ENCODE data around the gene IL12B.
"Not testable (repeated sequence)": the region's sequence is repeated elsewhere in the genome, so short reads cannot be mapped to it uniquely, and the experiment has no call there.

Gene IL12B

DNA sequence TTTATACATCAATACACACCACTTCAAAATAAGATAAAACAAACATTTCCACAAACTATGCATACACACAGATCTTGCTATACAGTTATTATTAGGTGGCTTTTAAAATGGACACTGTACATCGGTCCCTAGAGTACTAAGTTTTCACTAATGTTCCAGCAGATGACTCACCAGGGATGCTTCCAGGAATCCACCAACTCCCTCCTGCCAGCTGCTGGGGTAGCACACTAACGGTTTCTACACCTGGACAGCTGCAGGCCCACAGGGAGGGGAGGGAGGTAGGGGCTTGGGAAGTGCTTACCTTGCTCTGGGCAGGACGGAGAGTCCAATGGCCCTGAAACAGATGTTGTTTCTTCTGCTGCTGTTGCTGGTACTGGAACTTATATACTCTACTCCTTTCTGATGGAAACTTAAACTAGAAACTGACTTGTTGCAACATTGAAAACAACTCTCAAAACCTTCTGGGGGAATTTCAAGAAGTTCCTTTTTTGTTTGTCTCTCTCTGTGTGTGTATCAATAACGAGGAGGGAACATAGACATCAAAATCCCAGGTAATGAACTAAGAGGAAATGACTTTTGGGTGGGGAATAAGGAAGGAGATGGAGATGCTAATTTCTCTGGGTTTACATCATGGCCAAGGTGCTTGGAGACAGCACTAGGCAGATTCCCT, at the start of gene IL12B:
Gene IL12B (minus strand): TSS at position 357 of the 670 bp plus-strand sequence. CDS start 3,705 bp downstream, outside the sequence.
- no peak for ATAC-seq

DNA sequence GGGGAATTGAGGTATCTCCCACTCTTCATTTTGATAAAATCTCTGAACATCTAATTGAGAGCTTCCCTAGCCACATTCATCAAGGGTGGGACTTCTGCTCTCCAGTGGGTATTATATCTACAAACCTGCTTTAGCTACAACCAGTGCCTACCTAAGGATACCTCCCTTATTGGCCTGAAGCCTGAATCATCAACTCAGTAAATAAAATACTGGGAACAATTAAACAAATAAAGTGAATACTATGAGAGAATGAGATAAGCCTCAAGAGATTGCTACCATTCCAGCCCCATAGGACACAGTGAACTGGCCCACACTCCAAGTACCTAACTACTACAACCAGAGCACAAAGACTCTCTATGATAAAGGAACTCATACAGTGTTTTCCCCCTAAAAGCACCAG, 47.4 kb upstream of the IL12B start:
- no peak for ATAC-seq

DNA sequence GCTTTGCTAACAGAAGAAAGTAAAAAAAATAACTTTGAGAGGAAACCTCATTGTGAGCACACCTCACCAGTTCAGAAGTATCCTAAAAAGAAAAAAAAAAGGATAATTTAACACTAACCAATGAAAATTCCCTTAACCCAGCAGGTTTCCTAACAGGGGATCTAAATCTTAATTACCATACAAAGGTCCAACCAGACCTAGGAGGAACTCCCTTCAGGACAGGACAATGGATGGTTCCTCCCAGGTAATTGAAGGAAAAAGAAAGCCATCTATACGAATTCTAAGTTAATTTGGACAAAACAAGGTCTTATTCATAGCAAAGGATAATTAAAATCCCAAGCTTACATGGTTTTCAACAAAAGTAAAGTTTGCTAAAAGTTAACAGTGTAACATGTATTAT, 37.6 kb upstream of the IL12B start:
- not testable (repeated sequence) for ATAC-seq

DNA sequence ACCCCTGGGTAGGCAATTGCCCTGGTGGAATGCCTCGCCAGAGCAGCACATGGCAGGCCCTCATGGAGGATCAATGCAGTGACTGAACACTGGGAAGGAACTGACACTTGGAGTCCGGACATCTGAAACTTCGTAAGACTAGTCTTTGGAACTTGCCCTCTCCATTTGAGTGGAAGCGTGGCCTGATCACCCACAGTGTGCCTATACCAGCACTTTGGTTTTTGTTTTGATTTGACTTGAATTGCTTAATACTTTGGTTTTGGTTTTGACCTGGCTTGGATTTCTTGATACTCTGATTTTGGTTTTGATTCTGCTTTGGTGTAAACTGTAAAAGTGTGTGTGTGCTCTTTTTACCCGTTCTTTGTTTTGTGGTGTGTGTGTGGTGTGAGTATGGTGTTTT, 36.5 kb upstream of the IL12B start:
- not testable (repeated sequence) for ATAC-seq

DNA sequence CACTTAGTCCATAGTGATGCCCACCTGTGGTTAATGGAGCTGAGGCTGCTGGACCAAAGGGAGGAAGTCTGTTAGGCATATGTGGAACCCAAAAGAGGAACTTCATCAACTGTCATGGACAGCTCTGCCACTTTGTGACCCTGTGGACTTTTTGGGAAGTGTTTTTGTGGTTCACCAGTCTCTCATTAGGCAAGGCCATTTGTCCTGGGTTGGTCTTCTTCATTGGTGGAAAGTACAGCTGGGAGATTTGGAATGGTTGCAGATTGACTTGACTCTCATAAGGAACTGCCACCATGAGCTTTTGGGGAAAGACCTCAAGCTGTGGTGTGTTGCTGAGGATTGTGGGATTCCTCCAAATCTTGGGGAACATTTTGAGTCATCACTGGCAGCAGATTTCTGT, 31.9 kb upstream of the IL12B start:
- no peak for ATAC-seq

DNA sequence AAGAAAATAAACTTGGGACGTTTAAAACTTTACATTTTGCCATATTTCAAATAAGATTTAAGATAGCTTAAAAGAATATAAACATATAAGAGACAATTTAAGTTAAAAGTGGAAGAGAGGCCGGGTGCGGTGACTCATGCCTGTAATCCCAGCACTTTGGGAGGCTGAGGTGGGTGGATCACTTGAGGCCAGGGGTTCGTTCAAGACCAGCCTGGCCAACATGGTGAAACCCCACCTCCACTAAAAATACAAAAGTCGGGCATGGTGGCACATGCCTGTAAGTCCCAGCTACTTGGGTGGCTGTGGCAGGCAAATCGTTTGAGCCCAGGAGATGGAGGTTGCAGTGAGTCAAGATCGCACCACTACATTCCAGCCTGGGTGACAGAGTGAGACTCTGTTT, 29.6 kb upstream of the IL12B start:
- not testable (repeated sequence) for ATAC-seq

DNA sequence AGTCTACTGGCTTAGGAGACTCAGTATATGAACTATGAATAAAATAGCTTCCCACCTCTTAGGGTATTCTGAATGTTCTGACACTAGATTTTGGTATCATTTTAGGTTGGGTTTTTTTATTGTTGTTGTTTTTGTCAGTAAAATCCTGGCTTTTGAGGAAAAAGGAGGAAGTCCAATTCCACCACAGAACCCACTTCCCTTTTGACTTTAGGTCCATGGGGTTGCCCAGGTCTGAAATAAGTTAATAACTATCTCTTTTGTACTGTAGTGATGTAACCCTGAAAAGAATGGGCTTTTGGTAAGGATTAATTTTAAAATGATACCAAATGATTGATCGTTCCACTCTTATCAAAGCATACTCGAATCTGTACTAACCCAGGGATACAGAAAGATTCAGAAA, 29.1 kb upstream of the IL12B start:
- no peak for ATAC-seq

DNA sequence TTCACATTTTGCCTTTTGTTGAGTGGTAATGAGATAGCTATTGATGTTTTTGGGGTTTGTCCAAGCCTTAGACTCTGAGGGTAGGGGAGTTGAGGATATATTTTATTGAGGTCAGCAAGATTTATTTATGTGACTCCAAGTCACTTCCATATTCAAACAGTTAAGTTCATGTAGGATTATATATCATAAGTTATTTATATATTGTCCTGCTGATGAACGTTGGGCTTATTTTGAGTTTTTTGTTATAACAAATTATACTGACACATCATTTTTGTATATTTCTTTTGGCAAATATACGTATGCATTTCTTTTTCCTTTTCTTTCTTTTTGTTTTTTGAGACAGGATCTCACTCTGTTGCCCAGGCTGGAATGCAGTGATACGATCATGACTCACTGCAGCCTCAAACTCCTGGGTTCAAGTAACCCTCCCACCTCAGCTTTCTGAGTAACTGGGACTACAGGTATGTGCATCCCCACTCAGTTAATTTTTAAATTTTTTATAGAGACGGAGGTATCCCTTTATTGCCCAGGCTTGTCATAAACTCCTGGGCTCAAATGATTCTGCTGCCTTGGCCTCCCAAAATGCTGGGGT, 23.5 kb upstream of the IL12B start:
- ATAC-seq: no peak

DNA sequence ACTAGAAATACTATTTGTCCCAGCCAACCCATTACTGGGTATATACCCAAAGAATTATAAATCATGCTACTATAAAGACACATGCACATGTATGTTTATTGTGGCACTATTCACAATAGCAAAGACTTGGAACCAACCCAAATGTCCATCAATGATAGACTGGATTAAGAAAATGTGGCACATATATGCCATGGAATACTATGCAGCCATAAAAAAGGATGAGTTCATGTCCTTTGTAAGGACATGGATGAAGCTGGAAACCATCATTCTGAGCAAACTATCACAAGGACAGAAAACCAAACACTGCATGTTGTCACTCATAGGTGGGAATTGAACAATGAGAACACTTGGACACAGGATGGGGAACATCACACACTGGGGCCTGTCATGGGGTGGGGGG, 20.4 kb upstream of the IL12B start:
- not testable (repeated sequence) for ATAC-seq

DNA sequence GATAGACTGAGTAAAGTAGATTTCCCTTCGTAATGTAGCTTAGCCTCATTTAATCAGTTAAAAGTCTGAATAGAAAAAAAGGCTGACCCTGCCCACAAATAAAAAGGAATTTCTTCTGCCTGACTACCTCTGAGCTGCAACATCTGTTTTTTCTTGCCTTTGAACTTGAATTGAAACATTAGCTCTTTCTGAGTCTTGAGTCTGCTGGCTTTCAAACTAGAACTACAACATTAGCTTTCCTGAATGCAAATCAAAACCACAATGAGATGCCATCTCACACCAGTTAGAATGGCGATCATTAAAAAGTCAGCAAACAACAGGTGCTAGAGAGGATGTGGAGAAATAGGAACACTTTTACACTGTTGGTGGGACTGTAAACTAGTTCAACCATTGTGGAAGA, 19.9 kb upstream of the IL12B start:
- ATAC-seq: not testable (repeated sequence)

DNA sequence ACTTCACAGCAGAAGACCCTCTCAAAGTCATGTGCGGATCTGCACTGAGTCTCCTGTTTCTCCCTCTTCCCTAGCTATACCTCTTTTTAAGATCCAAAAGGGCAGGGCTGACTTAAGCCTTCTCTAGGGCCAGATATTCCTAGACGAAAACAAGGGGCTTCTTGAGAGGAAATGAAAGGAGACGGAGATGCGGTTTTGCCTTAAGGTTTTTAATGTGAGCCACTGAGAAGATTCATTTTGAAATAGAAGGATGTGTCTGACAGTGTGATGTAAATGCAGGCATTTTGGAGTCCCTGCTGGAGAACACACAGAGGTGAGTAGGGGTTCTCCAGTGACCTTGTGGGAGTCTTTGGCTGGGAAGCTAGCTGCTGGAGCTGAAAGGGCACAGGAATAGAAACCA, 15.6 kb upstream of the IL12B start:
- ATAC-seq: no peak

DNA sequence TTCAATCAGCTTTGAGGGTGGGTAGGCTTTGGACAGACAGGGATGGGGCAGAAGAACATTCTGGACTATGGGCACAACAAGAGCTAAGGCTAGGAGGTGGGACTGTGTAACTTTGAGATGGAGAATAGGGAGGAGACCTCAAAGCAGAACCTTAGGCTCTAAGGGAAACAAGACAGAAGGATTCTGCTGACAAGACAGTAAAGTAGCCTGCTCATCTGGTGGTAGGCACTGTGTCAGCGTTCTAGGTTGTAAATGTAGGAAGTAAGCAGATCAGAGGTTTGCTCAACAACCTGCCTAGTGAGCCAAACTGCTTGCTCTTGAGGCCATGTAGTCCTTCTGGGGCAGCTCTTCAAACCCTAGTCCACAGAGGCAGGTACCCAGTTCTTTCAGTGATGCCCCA, 15.0 kb upstream of the IL12B start:
- ATAC-seq: no peak

DNA sequence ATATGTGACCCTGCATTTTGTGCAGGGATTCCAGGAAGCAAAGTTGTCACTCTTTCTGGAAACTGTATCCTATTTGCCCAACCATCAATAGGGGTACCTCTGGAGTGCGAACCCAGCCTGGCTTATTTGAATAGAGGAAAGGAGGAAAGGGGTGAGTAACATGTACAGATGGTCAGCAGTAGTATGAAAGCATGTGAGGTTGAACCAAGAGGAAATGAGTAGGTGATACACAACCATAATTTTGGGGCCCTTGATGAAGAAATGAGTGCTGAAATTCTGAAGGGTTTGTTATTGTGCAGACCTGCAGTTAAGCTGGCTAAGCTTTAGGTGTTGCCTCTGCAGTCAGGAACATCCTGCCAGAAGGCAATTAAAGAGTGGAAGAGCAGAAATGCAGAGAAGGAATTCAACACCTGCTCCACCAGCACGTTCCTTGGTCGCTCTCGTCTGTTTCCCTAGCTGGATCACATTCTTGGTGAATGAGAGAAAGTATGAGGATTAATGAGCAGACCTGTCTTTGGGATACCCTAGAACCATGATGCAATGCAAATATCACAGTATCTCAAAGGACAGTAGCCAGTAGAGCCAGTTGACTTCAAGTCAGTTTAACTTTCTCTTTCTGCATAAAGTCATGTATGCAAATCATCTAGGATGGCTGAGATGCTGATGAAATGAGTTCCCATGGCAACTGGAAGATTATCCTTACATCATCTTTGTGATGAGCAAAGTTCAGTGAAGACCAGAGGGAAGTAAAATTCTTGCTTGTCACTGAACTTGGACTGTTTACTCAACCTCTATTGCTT, 13.2 kb upstream of the IL12B start:
- peak in 1 of 2 donors; percentile 16 for ATAC-seq

DNA sequence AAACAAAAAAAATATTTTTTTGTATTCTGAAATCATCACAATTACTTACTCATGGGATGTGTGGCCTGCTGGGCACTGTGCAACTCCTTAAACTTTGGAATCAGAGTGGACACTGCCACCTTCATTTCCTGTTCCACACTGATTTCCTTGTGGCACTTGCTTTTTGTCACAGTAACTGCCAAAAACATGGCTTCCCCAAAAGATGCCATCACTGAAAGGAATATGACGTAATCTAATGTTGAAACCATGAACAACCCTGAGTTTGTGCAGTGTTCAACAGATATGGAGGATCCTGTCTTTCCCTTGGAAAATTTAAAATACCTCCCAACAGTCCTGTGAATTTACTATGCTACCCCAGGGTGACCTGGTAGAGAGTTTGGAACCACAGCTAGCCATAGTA, 12.6 kb upstream of the IL12B start:
- no peak for ATAC-seq

DNA sequence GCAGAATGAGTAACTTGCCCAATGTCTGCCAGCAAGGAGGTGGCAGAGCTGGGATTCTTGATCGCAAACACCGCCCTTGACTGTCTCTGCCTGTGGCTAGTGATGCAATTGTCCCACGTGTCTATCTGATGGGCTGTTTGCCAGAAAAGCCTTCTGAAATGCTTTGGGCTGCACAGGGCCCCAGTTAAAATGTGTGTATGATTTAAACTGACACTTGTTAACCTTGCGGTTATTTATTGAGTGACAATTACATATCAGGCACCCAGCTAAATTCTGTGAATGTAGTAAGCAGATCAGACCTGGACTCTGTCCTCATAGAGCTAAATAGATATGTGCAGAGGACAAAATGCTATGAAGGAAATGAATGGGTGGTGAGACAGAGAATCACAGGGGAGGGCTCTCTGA, 11.6 kb upstream of the IL12B start:
- peak; percentile 32 to 51 for ATAC-seq

DNA sequence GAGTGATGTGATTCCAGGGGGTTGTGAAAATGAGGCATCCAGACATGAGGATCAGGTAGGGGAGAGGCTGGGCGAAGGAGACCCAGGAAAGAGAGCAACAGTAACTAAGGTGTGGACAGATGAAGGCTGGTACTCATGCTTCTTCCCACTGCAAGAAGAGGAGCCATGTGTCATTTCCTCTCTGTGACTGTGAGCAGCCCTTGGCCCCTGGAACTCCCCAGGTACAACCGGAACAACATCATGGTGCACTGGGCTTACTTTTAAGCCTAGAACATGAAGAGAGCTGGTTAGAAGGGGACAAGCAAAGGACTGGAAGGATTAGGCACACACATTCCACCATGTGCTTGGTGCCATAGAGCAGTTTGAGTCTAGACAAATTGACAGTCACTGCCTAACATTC, 10.9 kb upstream of the IL12B start:
- ATAC-seq: no peak

DNA sequence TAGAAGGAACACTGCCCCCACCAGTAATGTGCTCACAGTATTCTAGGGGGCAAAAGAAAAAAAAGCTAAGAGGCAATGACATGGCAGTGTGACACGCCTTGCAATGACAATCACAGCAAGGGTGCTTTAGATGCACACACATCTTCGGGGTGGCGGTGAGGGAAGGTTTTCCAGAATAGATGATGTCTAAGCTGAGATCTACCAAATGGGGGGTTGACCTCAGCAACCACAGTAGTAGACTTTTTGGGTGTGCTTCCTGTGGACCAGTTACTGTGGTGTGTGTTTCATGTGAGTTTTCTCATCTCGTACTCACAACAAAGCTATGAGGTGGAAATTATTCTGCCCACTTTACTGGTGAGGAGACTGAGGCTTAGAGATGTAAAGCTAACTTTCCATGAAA, 10.2 kb upstream of the IL12B start:
- no peak for ATAC-seq

DNA sequence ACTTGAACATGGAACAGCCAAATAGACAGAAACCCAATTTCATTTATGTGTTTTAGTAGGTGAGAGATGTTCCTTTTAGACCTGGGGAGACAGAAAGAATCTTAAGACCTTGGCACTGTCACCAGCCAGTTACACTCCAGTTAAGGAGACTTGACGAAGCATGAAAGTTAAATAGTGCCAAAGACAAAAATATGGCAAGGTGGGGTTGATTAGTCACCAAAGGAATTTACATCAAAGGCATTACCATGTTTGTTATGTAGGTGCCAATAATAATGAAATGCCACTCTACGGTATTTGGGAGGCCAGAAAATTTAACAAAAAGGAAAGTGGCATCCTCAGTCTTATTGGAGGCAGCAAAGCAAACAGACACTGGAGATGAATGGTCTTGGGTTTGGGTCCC, 9.2 kb upstream of the IL12B start:
- ATAC-seq: no peak

DNA sequence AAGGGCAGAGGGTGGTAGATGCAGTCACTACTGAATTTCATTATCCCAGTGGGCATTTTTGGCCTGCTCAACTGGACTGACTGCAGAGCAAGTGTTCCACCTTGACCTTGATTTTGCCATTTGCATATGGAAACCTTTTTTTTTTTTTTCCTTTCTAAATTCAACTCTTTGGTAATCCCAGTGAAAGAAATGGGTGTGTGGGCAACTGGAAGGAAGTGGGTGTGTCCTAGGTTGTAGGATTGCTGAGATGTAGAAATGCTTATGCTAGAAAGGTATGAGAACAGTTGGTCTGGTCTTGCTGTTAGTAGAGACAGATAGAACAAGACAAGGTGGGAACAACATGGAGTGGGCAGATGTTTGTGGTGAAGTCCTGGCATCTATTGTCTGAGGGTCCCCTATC, 7.8 kb upstream of the IL12B start:
- no peak for ATAC-seq

DNA sequence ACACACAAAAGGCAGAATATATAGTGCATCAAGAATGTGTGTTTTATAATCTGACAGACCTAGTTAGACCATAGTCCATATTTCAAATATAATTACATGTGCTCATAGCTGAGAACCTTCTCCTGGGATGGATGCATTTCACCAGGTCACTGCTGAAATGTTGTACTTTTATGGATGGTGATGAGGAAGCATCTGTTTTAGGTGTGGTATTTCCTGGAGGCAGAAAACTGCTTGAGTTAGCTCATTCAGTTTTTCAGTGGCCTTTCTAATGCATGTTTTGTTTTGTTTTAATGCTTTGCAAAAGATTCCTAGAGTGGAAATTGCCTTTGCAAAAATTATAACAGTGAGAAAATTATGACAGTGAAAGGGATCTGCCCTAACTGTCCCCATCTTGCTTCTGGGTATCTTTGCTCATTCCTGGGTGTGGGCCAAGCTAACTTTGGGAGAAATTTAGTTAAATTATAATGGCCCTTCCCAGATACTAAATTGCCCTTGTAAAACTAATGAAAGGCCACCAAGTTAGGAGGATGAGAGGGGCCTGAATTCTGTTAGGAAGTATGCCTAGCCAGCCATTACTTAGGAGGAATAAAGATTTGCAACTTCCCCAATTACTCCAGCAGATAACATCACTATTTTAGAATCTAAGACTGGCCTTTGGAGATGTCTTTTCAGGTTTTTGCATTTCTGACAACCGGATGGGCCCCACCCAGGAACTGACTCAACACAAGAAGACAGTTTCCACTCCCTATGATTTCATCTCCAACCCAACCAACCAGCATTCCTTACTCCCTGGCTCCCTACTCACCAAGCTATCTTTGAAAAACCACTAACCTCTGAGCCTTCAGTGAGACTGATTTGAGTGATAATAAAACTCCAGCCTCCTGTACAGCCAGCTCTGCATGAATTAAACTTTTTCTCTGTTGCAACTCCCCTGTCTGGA, 7.0 kb upstream of the IL12B start:
- peak; percentile 48 to 57 for ATAC-seq

DNA sequence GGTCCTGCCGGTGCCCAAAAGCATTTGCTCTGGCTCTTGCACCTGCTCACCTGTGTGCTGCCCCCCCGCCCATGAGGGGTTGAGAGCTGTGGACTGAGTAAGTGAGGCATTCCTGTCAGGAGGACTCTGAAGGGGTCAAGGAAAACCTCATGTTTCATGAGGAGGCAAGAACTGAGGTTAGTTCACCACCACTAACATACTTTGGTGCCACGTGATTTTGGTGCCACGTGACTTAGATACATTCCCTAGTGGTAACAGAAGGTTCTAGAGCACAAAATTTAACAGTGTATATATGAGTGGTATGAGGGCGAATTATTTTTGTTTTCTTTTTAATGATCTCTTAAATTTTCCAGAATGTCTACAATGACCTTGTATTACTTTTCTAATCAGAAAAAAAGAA, 6.3 kb upstream of the IL12B start:
- no peak for ATAC-seq

DNA sequence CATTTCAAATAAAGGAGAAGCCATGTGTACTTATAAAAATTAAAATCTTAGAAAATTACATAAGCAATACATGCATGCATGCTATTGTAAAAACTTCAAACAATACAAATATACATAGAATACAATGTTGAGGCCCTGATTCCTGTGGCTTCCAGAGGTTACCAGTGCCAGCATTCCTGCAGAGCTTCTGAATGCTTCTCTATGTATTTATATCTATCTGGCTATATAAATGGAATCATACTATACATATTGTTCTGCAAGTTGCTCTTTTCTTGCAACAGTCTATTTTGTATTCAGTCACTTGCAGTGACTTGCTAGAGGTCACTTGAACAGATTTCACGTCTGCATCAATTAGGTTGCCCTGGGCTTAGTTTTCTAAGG, 3.2 kb upstream of the IL12B start:
- ATAC-seq: no peak

Measured in activated CD4-positive, CD25-positive, alpha-beta regulatory T cell treated with anti-CD3 and anti-CD28 coated beads, Interleukin-2, amount 50 U/mL, for 24 hours (primary cell).